ENCODE measurements around the gene TFF2.

Gene TFF2

GRCh38 chr21:42302794-42303193, 48.0 kb downstream of the TFF2 start:
- DNase-seq: no peak

- no peak for DNase-seq
Measured at GRCh38 chr21:42302076-42302650, 48.6 kb downstream of the TFF2 start.

- no peak for DNase-seq
Measured at GRCh38 chr21:42301371-42302075, 49.3 kb downstream of the TFF2 start.

- no peak for DNase-seq
Measured at GRCh38 chr21:42300956-42301355, 49.8 kb downstream of the TFF2 start.

- DNase-seq: no peak
Measured at GRCh38 chr21:42300045-42300583, 50.7 kb downstream of the TFF2 start.

GRCh38 chr21:42299324-42300044, 51.3 kb downstream of the TFF2 start:
- DNase-seq: peak; percentile 58

GRCh38 chr21:42298657-42299056, 52.1 kb downstream of the TFF2 start:
- no peak for DNase-seq

GRCh38 chr21:42298237-42298636, 52.6 kb downstream of the TFF2 start:
- DNase-seq: no peak

- DNase-seq: no peak
Measured at GRCh38 chr21:42297377-42297776, 53.4 kb downstream of the TFF2 start.

- DNase-seq: peak; percentile 79
Measured at GRCh38 chr21:42296501-42296900, 54.3 kb downstream of the TFF2 start.
